GM21825 (cell line): ENCODE results near the gene ATP2C2.

ENCODE experiments used
- ATAC-seq: cut with Tn5 transposase; IDR thresholded peaks from one replicate; pipeline ENCODE4 v1.9.1; 2021; ENCODE audit warnings: mild to moderate bottlenecking, moderate library complexity; ENCODE audit not compliant: unreplicated experiment

The ATP2C2 gene

GRCh38 chr16:84466692-84467091, 98.4 kb downstream of the ATP2C2 start:
- ATAC-seq, result no peak

- no peak for ATAC-seq
Measured at GRCh38 chr16:84467256-84467655, 98.9 kb downstream of the ATP2C2 start.

GRCh38 chr16:84467709-84468108, 99.4 kb downstream of the ATP2C2 start:
- ATAC-seq, result no peak

- no peak for ATAC-seq
Measured at GRCh38 chr16:84471316-84471715, 103.0 kb downstream of the ATP2C2 start.

GRCh38 chr16:84471966-84472365, 103.6 kb downstream of the ATP2C2 start:
- no peak for ATAC-seq

- ATAC-seq, result no peak
Measured at GRCh38 chr16:84475643-84476240, 107.4 kb downstream of the ATP2C2 start.

- no peak for ATAC-seq
Measured at GRCh38 chr16:84476401-84476800, 108.1 kb downstream of the ATP2C2 start.

- no peak for ATAC-seq
Measured at GRCh38 chr16:84477661-84478060, 109.3 kb downstream of the ATP2C2 start.

GRCh38 chr16:84478172-84478947, 110.0 kb downstream of the ATP2C2 start:
- ATAC-seq, result no peak

- ATAC-seq, result no peak
Measured at GRCh38 chr16:84479716-84480450, 111.5 kb downstream of the ATP2C2 start.

- no peak for ATAC-seq
Measured at GRCh38 chr16:84481051-84481735, 112.9 kb downstream of the ATP2C2 start.

- no peak for ATAC-seq
Measured at GRCh38 chr16:84482001-84482891, 113.9 kb downstream of the ATP2C2 start.

- no peak for ATAC-seq
Measured at GRCh38 chr16:84482951-84483881, 114.9 kb downstream of the ATP2C2 start.

- no peak for ATAC-seq
Measured at GRCh38 chr16:84483882-84484565, 115.7 kb downstream of the ATP2C2 start.

GRCh38 chr16:84484579-84485254, 116.4 kb downstream of the ATP2C2 start:
- no peak for ATAC-seq

- no peak for ATAC-seq
Measured at GRCh38 chr16:84485255-84486010, 117.1 kb downstream of the ATP2C2 start.

GRCh38 chr16:84486126-84486525, 117.8 kb downstream of the ATP2C2 start:
- no peak for ATAC-seq
